Nephron progenitor cell (in vitro differentiated cells): ENCODE data around the gene PRKAR2A.

Source experiments
- DNase-seq: peaks from one replicate; pipeline ENCODE4 v3.0.0; 2021
- H3K27ac Mint-ChIP-seq: 2 replicates; pipeline ENCODE4 v1.8.0; 2021; ENCODE audit warnings: mild to moderate bottlenecking, moderate library complexity, mixed read lengths
- H3K27me3 Mint-ChIP-seq: 2 replicates; pipeline ENCODE4 v1.8.0; 2021; ENCODE audit warnings: mild to moderate bottlenecking, low read depth, mixed read lengths; ENCODE audit not compliant: poor library complexity
- H3K36me3 Mint-ChIP-seq: 2 replicates; pipeline ENCODE4 v1.8.0; 2021; ENCODE audit warnings: low read depth, mixed read lengths
- H3K4me1 Mint-ChIP-seq: 2 replicates; pipeline ENCODE4 v1.8.0; 2021; ENCODE audit warnings: mixed read lengths
- H3K4me3 Mint-ChIP-seq: 2 replicates; pipeline ENCODE4 v1.8.0; 2021; ENCODE audit warnings: mild to moderate bottlenecking, moderate library complexity, mixed read lengths
- H3K9me3 Mint-ChIP-seq: 2 replicates; pipeline ENCODE4 v1.8.0; 2021; ENCODE audit warnings: mild to moderate bottlenecking, moderate library complexity, mixed read lengths
- CTCF ChIP-seq: fragments of 200-600 bp; sonication (generic); IDR thresholded peaks from 2 replicates; pipeline ENCODE4 v1.5.0; 2021; ENCODE audit warnings: antibody characterized with exemption

The PRKAR2A gene

GRCh38 chr3:48848816-48849515 lies 1.3 kb upstream of the PRKAR2A start:
- no peaks in the 10 kb centered on the region for H3K9me3 Mint-ChIP-seq
- TF ChIP-seq CTCF, result no peak
- no peak overlapping the region for H3K27ac Mint-ChIP-seq
- H3K36me3 Mint-ChIP-seq, result peaks cover 7% of the 10 kb centered on the region
- H3K4me1 Mint-ChIP-seq, result peaks cover 29% of the 10 kb centered on the region
- peaks cover 26% of the 10 kb centered on the region for H3K27me3 Mint-ChIP-seq
- no peak overlapping the region for H3K4me3 Mint-ChIP-seq
- DNase-seq, result no peak

- Mint-ChIP-seq H3K4me1 (peaks cover 21% of the 10 kb centered on the region), H3K27ac (no peak overlapping the region)
Measured at GRCh38 chr3:48847053-48847503, 596 bp downstream of the PRKAR2A start.

GRCh38 chr3:48845170-48845569 lies 2.5 kb downstream of the PRKAR2A start:
- peaks cover 6% of the 10 kb centered on the region for H3K9me3 Mint-ChIP-seq
- DNase-seq, result no peak

More at GRCh38 chr3:48847053-48847503, 596 bp downstream of the PRKAR2A start:
- no peak for TF ChIP-seq CTCF
- peak overlapping the region; percentile 85 for H3K4me3 Mint-ChIP-seq
- peaks cover 26% of the 10 kb centered on the region for H3K27me3 Mint-ChIP-seq
- peaks cover 6% of the 10 kb centered on the region for H3K9me3 Mint-ChIP-seq
- peaks cover 12% of the 10 kb centered on the region for H3K36me3 Mint-ChIP-seq
- peak; percentile 63 for DNase-seq

GRCh38 chr3:48837163-48837562 lies 10.5 kb downstream of the PRKAR2A start:
- Mint-ChIP-seq H3K36me3 (peaks cover 10% of the 10 kb centered on the region), H3K4me3 (no peak overlapping the region), H3K9me3 (no peaks in the 10 kb centered on the region), H3K4me1 (no peaks in the 10 kb centered on the region), H3K27me3 (no peaks in the 10 kb centered on the region), H3K27ac (no peak overlapping the region)
- no peak for DNase-seq
- no peak for TF ChIP-seq CTCF

More at GRCh38 chr3:48845170-48845569, 2.5 kb downstream of the PRKAR2A start:
- Mint-ChIP-seq H3K27ac (no peak overlapping the region), H3K4me3 (peak overlapping the region; percentile 26), H3K36me3 (peaks cover 12% of the 10 kb centered on the region), H3K4me1 (peaks cover 15% of the 10 kb centered on the region), H3K27me3 (peaks cover 26% of the 10 kb centered on the region)
- no peak for TF ChIP-seq CTCF

GRCh38 chr3:48835650-48836366 lies 11.9 kb downstream of the PRKAR2A start:
- Mint-ChIP-seq H3K9me3 (no peaks in the 10 kb centered on the region), H3K27ac (no peak overlapping the region), H3K4me3 (no peak overlapping the region), H3K27me3 (no peaks in the 10 kb centered on the region), H3K4me1 (no peaks in the 10 kb centered on the region), H3K36me3 (peaks cover 10% of the 10 kb centered on the region)
- DNase-seq, result no peak
- TF ChIP-seq CTCF, result no peak
